ENCODE measurements around the gene KIF18B. TPM values are rescaled to one million over a fixed set of nuclear protein-coding genes. Genes with fewer than 3 reads are reported as not detected.

Gene KIF18B
- total and polyA plus RNA-seq, 2 of the 8 experiments (the other 6 are each of a cell fraction or from before 2014, with no cell fraction given): 39.0 to 59.4 TPM

DNA sequence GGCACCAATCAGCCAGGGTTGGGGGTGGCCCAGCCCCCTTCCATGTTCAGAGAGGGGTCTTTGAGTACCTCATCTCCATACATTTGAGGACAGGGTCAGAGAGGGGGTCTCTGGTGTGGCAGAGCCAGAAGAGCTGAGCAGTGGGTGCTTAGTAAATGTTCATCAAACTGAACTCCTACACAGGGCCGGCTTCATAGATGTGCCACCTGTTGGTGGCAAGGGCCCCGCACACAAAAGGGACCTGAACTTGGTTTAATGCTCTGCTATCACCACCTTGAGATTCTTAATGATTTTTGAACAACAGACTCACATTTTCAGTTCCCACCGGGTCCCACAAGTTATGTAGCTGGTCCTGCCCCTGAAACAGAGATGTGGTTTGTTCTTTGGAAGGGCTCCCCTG lies 29.5 kb upstream of the KIF18B start:
- no peak overlapping the region for H3K27ac ChIP-seq (ENCODE audit: low read depth, low read length)
- H3K4me2 ChIP-seq (ENCODE audit: insufficient read depth in 1 of 2, low read depth in 2 of 2, low read length in 2 of 2): 0 out of 4 replicates have a peak overlapping the region, but pooled peaks of 1 of the 2 experiments have one; percentile 47
- H3K9me3 ChIP-seq (ENCODE audit: insufficient read depth in 2 of 2, low read depth in 1 of 2, low read length in 1 of 2): no peaks in the 10 kb centered on the region
- H3K4me3 ChIP-seq (ENCODE audit: extremely low read depth in 1 of 4, insufficient read depth in 2 of 4, low read depth in 3 of 4, low read length in 4 of 4): no peak overlapping the region
- ChIA-PET POLR2A (ENCODE audit: partially characterized antibody) (interaction anchor here (0.9 to 2.7 kb wide), 5 partner anchors 9 to 84 kb away, joined by 4 to 9 read pairs (median 6); partner anchors contain the start of genes C1QL1 and NMT1), CTCF (ENCODE audit: partially characterized antibody) (interaction anchor here (0.6 to 4.8 kb wide), 11 partner anchors 8 to 127 kb away, joined by 3 to 35 read pairs (median 7); partner anchors contain the start of gene C1QL1)
- H3K14ac ChIP-seq (ENCODE audit: insufficient read length): no peak overlapping the region
- no peaks in the 10 kb centered on the region for H4K20me1 ChIP-seq (replicated peaks in 1 of 2; ENCODE audit: control insufficient read depth in 1 of 2, insufficient read depth in 2 of 2, low read length in 2 of 2)
- no peak overlapping the region for H4K91ac ChIP-seq (replicated peaks; ENCODE audit: insufficient read length, low read length)
- no peaks in the 10 kb centered on the region for H3K79me1 ChIP-seq (ENCODE audit: low read depth, low read length)
- no peak overlapping the region for H2BK15ac ChIP-seq (ENCODE audit: low read length)
- no peak overlapping the region; the same call in 1 of the 2 replicates for H4K8ac ChIP-seq (ENCODE audit: extremely low read depth, insufficient read depth, low read length)
- H2BK12ac ChIP-seq (ENCODE audit: low read depth, low read length): no peak overlapping the region
- H3K23me2 ChIP-seq (ENCODE audit: low read depth, low read length): peaks cover 5% of the 10 kb centered on the region; the same call in 1 of the 2 replicates
- no peaks in the 10 kb centered on the region; a peak in 1 of 7 replicates for H3K27me3 ChIP-seq (replicated peaks in 1 of 4; ENCODE audit: control insufficient read depth in 3 of 4, extremely low read depth in 1 of 4, insufficient read depth in 3 of 4, low read length in 3 of 4)
- no peak overlapping the region for H3K4ac ChIP-seq (replicated peaks; ENCODE audit: insufficient read length, low read depth, low read length)
- FAIRE-seq (no peak), DNase-seq (ENCODE audit: low read depth in 1 of 2, low spot score in 2 of 2) (no peak)
- H3K9ac ChIP-seq (replicated peaks in 1 of 4; ENCODE audit: extremely low read depth in 1 of 4, low read depth in 3 of 4, low read length in 3 of 4): no peak overlapping the region; a peak in 1 of 7 replicates
- H2BK120ac ChIP-seq (replicated peaks; ENCODE audit: low read depth, low read length): no peak overlapping the region
- no peak overlapping the region for H3K18ac ChIP-seq (ENCODE audit: extremely low read depth, low read length)
- H3K36me3 ChIP-seq (ENCODE audit: control insufficient read depth in 2 of 4, insufficient read depth in 4 of 4, low read length in 3 of 4): no peaks in the 10 kb centered on the region
- no peak overlapping the region for H2BK20ac ChIP-seq (ENCODE audit: low read length)
- H3K23ac ChIP-seq (ENCODE audit: insufficient read length): no peak overlapping the region
- no peak overlapping the region for H2AFZ ChIP-seq (ENCODE audit: low read length)
- H3K4me1 ChIP-seq (replicated peaks in 1 of 4; ENCODE audit: control insufficient read depth in 3 of 4, insufficient read depth in 4 of 4, low read length in 3 of 4): peaks cover 0 to 17% (median 10%) of the 10 kb centered on the region in 4 experiments; a peak in 5 of 7 replicates
- 91% methylated on average over 3 of the region's 3 CpGs; no CpG with 5 or more reads in 1 of the 2 experiments for WGBS, 2 experiments (ENCODE audit: extremely low coverage in 1 of 2, insufficient coverage in 1 of 2, insufficient read length in 1 of 2, insufficient replicate concordance in 2 of 2, low coverage in 1 of 2, low lambda C conversion rate in 2 of 2, missing lambda C conversion rate in 1 of 2)
- H2AK5ac ChIP-seq (ENCODE audit: low read depth, low read length): no peak overlapping the region
- TF ChIP-seq POLR2A (IDR thresholded peaks at IDR 0.05; ENCODE audit: control extremely low read depth in 1 of 2, low read depth in 2 of 2, low read length in 2 of 2): no peak
- no peak for TF ChIP-seq CHD1 (IDR thresholded peaks at IDR 0.05; ENCODE audit: low read depth, low read length)
- no peak for TF ChIP-seq HDAC2 (IDR thresholded peaks at IDR 0.05; ENCODE audit: borderline replicate concordance in 1 of 2, low read depth in 2 of 2, low read length in 2 of 2)
- TF ChIP-seq JUN (IDR thresholded peaks at IDR 0.05; ENCODE audit: low read depth, low read length): no peak
- no peak for TF ChIP-seq BACH1 (IDR thresholded peaks at IDR 0.05; ENCODE audit: low read length)
- no peak for TF ChIP-seq RNF2 (IDR thresholded peaks at IDR 0.05; ENCODE audit: borderline replicate concordance, low read depth, low read length, missing control alignments, poor library complexity, severe bottlenecking)
- no peak for TF ChIP-seq NRF1 (IDR thresholded peaks at IDR 0.05; ENCODE audit: low read depth, low read length)
- TF ChIP-seq YY1 (IDR thresholded peaks at IDR 0.05; ENCODE audit: low read depth, low read length): no peak
- no peak for TF ChIP-seq SUZ12 (IDR thresholded peaks at IDR 0.05; ENCODE audit: low read length)
- TF ChIP-seq SRF (IDR thresholded peaks at IDR 0.05; ENCODE audit: low read depth, low read length): no peak
- no peak for TF ChIP-seq CEBPB (IDR thresholded peaks at IDR 0.05; ENCODE audit: low read depth, low read length)
- TF ChIP-seq, protein P1, sequence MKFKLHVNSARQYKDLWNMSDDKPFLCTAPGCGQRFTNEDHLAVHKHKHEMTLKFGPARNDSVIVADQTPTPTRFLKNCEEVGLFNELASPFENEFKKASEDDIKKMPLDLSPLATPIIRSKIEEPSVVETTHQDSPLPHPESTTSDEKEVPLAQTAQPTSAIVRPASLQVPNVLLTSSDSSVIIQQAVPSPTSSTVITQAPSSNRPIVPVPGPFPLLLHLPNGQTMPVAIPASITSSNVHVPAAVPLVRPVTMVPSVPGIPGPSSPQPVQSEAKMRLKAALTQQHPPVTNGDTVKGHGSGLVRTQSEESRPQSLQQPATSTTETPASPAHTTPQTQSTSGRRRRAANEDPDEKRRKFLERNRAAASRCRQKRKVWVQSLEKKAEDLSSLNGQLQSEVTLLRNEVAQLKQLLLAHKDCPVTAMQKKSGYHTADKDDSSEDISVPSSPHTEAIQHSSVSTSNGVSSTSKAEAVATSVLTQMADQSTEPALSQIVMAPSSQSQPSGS (IDR thresholded peaks at IDR 0.05; ENCODE audit: low read length): no peak
- TF ChIP-seq CHD2 (IDR thresholded peaks at IDR 0.05; ENCODE audit: low read length): no peak
- H2BK5ac ChIP-seq (ENCODE audit: low read depth, low read length): no peak overlapping the region
- no peaks in the 10 kb centered on the region for H3K79me2 ChIP-seq (ENCODE audit: control insufficient read depth in 1 of 2, insufficient read depth in 2 of 2, low read length in 2 of 2)
- H3K56ac ChIP-seq (replicated peaks; ENCODE audit: insufficient read length, low read depth, low read length): no peak overlapping the region
- H4K5ac ChIP-seq (ENCODE audit: insufficient read length, low read depth, low read length): no peak overlapping the region
